ENCODE measurements around the gene IGFBP2.

IGFBP2 gene

DNA sequence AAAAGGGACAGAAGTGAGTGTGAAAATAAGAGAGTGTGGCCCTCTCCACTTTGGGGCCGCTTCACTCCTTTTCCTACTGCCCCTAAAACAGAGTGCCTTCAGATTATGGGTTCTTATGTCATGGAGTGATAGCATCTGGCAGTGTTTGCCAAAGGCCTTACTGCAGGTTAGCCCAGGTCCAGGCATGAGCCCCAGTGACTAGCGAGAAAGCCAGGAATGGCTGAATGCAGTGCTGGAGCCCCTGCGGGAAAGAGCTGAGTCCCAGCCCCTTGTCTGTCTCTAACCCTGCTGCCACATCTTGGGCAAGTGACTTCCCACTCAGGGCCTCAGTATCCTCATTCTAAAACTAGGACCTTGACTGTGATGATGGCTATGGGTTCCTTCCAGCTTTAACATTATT, 56.2 kb downstream of the IGFBP2 start:
- TF ChIP-seq, protein P1, sequence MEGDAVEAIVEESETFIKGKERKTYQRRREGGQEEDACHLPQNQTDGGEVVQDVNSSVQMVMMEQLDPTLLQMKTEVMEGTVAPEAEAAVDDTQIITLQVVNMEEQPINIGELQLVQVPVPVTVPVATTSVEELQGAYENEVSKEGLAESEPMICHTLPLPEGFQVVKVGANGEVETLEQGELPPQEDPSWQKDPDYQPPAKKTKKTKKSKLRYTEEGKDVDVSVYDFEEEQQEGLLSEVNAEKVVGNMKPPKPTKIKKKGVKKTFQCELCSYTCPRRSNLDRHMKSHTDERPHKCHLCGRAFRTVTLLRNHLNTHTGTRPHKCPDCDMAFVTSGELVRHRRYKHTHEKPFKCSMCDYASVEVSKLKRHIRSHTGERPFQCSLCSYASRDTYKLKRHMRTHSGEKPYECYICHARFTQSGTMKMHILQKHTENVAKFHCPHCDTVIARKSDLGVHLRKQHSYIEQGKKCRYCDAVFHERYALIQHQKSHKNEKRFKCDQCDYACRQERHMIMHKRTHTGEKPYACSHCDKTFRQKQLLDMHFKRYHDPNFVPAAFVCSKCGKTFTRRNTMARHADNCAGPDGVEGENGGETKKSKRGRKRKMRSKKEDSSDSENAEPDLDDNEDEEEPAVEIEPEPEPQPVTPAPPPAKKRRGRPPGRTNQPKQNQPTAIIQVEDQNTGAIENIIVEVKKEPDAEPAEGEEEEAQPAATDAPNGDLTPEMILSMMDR (IDR thresholded peaks at IDR 0.05; ENCODE audit: low read depth, low read length), result no peak
- no peak for TF ChIP-seq EZH2phosphoT487 (IDR thresholded peaks at IDR 0.05; ENCODE audit: low read depth)
- H3K9me3 ChIP-seq (ENCODE audit: insufficient read depth, low read length), result no peaks in the 10 kb centered on the region
- no peak overlapping the region for H3K9ac ChIP-seq (ENCODE audit: low read length)
- 0 out of 2 replicates have a peak, but pooled peaks cover 6% of the 10 kb centered on the region for H3K4me1 ChIP-seq (ENCODE audit: low read length)
- no peak overlapping the region for H3K4me3 ChIP-seq (ENCODE audit: low read length)
- no peak overlapping the region for H2AFZ ChIP-seq (ENCODE audit: low read depth, low read length)
- H4K20me1 ChIP-seq (ENCODE audit: insufficient read depth, low read length), result no peaks in the 10 kb centered on the region
- no peaks in the 10 kb centered on the region for H3K36me3 ChIP-seq (replicated peaks; ENCODE audit: low read depth, low read length)
- H3K27ac ChIP-seq (ENCODE audit: low read length), result no peak overlapping the region
- no peaks in the 10 kb centered on the region for H3K27me3 ChIP-seq (ENCODE audit: low read depth, low read length)
- H3K79me2 ChIP-seq (ENCODE audit: low read length), result no peaks in the 10 kb centered on the region
- H3K4me2 ChIP-seq (ENCODE audit: low read length), result no peak overlapping the region

- H3K27me3 ChIP-seq (ENCODE audit: low read depth, low read length), result no peaks in the 10 kb centered on the region
- no peak overlapping the region for H2AFZ ChIP-seq (ENCODE audit: low read depth, low read length)
- H3K27ac ChIP-seq (ENCODE audit: low read length), result no peak overlapping the region
- H3K36me3 ChIP-seq (replicated peaks; ENCODE audit: low read depth, low read length), result no peaks in the 10 kb centered on the region
- no peak overlapping the region for H3K9ac ChIP-seq (ENCODE audit: low read length)
- H4K20me1 ChIP-seq (ENCODE audit: insufficient read depth, low read length), result no peaks in the 10 kb centered on the region
- no peaks in the 10 kb centered on the region for H3K9me3 ChIP-seq (ENCODE audit: insufficient read depth, low read length)
- no peak overlapping the region for H3K4me2 ChIP-seq (ENCODE audit: low read length)
- 0 out of 2 replicates have a peak, but pooled peaks cover 6% of the 10 kb centered on the region for H3K4me1 ChIP-seq (ENCODE audit: low read length)
- H3K4me3 ChIP-seq (ENCODE audit: low read length), result no peak overlapping the region
- no peaks in the 10 kb centered on the region for H3K79me2 ChIP-seq (ENCODE audit: low read length)
- TF ChIP-seq, protein P1 (IDR thresholded peaks at IDR 0.05; ENCODE audit: low read depth, low read length), result no peak
- TF ChIP-seq EZH2phosphoT487 (IDR thresholded peaks at IDR 0.05; ENCODE audit: low read depth), result no peak
Measured at GRCh38 chr2:216690456-216690852, 57.2 kb downstream of the IGFBP2 start.

- Histone ChIP-seq H3K9me3 (ENCODE audit: insufficient read depth, low read length) (no peaks in the 10 kb centered on the region), H3K4me3 (ENCODE audit: low read length) (no peak overlapping the region), H3K9ac (ENCODE audit: low read length) (no peak overlapping the region), H3K4me1 (ENCODE audit: low read length) (0 out of 2 replicates have a peak, but pooled peaks cover 6% of the 10 kb centered on the region), H3K27me3 (ENCODE audit: low read depth, low read length) (no peaks in the 10 kb centered on the region), H3K36me3 (replicated peaks; ENCODE audit: low read depth, low read length) (no peaks in the 10 kb centered on the region), H2AFZ (ENCODE audit: low read depth, low read length) (no peak overlapping the region), H3K79me2 (ENCODE audit: low read length) (no peaks in the 10 kb centered on the region), H3K4me2 (ENCODE audit: low read length) (no peak overlapping the region), H3K27ac (ENCODE audit: low read length) (no peak overlapping the region), H4K20me1 (ENCODE audit: insufficient read depth, low read length) (no peaks in the 10 kb centered on the region)
- TF ChIP-seq, protein P1 (IDR thresholded peaks at IDR 0.05; ENCODE audit: low read depth, low read length), result no peak
- no peak for TF ChIP-seq EZH2phosphoT487 (IDR thresholded peaks at IDR 0.05; ENCODE audit: low read depth)
Measured at GRCh38 chr2:216690853-216691741, 57.9 kb downstream of the IGFBP2 start.

DNA sequence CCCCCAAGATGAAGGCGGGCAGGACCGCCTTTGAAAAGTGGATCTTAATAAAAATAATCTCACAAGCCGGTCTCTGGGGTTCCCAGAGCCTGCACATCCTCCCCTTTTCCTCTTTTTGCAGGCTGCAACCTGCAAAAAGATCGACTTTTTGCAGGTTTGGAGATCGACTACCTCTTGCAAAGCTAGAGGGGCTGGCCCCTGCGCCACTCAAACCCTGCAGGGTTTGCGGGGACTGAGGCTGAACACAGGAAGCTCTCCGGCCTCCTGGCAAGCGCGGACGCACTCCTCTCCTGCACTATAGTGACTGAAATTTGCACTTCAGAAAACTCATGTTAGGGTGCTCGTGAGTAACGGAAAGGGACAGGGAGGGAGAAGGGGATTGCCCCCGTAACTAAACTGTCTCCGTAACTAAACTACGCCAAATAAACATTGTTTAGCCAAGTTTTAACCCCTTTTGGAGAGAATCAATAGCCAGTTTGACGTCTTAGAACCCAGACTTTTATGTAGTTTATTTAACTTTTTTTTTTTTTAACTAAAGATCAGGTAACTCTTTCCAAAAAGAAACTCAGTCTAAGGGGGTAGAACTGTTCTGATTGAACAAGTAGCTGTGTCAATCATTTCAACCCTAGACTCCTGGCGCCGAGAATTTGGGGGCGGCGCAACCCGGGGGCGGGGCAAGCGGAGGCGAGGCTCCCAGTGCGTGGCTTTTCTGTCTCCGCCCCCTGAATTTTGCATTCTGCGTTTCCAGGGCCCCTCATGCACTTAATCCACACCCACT, 59.6 kb downstream of the IGFBP2 start:
- peak overlapping the region; percentile 9; the same call in 1 of the 2 replicates for H3K27ac ChIP-seq (ENCODE audit: low read length)
- H3K27me3 ChIP-seq (ENCODE audit: low read depth, low read length), result peaks cover 2% of the 10 kb centered on the region
- peak overlapping the region; percentile 42 for H3K4me2 ChIP-seq (ENCODE audit: low read length)
- 0 out of 2 replicates have a peak, but pooled peaks cover 6% of the 10 kb centered on the region for H3K4me1 ChIP-seq (ENCODE audit: low read length)
- peak overlapping the region; percentile 56 for H3K9ac ChIP-seq (ENCODE audit: low read length)
- no peaks in the 10 kb centered on the region for H3K36me3 ChIP-seq (replicated peaks; ENCODE audit: low read depth, low read length)
- peak overlapping the region; percentile 72 for H3K4me3 ChIP-seq (ENCODE audit: low read length)
- TF ChIP-seq EZH2phosphoT487 (IDR thresholded peaks at IDR 0.05; ENCODE audit: low read depth), result no peak
- TF ChIP-seq, protein P1 (IDR thresholded peaks at IDR 0.05; ENCODE audit: low read depth, low read length), result no peak
- H2AFZ ChIP-seq (ENCODE audit: low read depth, low read length), result no peak overlapping the region; the same call in 1 of the 2 replicates
- H3K79me2 ChIP-seq (ENCODE audit: low read length), result no peaks in the 10 kb centered on the region
- no peaks in the 10 kb centered on the region for H3K9me3 ChIP-seq (ENCODE audit: insufficient read depth, low read length)
- H4K20me1 ChIP-seq (ENCODE audit: insufficient read depth, low read length), result no peaks in the 10 kb centered on the region
